ENCODE measurements around the gene RPS27L. TPM values are rescaled to one million over a fixed set of nuclear protein-coding genes. Genes with fewer than 3 reads are reported as not detected.

RPS27L gene
- total RNA-seq (100 to 1,000 TPM in 4 of 6 donors, 10 to 100 TPM in 2; 73.2 to 140 (median 116) TPM), polyA plus RNA-seq (100 to 1,000 TPM; 129 to 176 TPM)

DNA sequence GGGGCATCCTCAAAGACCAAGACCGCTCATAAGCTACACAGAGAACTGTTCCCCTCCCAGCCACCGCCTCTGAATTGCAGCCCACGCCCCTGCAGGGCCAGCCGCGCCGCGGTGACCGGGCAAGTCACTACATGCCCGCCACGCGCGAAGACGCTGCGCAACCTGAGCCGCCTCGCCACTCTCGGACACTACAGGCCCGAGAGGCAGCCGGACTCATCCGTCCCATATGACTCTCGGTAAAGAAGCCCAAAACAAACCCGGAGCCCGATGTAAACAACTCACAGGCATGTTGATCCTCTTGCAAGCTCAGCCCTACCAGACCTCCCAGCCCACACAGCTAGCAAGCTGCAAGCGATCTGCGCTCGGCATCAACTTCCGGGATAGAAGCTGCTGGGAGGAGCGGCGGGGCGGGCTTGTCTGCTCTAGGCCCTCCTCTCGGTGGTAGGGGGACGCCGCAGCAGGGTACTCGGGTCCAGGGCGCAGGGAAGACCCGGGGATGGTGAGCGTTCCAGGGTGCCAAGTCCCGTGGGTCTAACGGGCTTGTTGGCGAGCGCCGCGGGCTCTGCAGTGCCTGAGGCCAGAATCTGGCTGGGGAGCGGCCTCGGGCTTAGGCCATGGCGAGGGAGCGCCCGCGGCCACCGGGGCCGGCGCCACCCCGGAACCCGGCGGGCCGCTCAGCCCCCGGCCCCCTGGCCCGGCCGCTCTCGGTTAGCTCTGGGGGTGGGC, at the start of gene RPS27L:
TSS of gene RPS27L (minus strand) at position 360 of the 726 bp plus-strand sequence. CDS start at position 288, 72 bp downstream.
- 0 to 1% methylated on average over 60 of the region's 60 CpGs for WGBS, 2 donors
- Histone ChIP-seq H3K4me1 (peaks cover 0 to 24% (median 0%) of the 10 kb centered on the region in 3 donors), H3K27ac (peak within 1 kb of the TSS; percentile 71 to 96 (median 92)), H3K36me3 (peaks cover 3 to 33% (median 20%) of the 10 kb centered on the region in 3 donors), H3K9me3 (no peaks in the 10 kb centered on the region), H3K27me3 (no peaks in the 10 kb centered on the region), H3K4me3 (peak within 1 kb of the TSS; percentile 65 to 83 (median 80))
- TF ChIP-seq, protein P1, sequence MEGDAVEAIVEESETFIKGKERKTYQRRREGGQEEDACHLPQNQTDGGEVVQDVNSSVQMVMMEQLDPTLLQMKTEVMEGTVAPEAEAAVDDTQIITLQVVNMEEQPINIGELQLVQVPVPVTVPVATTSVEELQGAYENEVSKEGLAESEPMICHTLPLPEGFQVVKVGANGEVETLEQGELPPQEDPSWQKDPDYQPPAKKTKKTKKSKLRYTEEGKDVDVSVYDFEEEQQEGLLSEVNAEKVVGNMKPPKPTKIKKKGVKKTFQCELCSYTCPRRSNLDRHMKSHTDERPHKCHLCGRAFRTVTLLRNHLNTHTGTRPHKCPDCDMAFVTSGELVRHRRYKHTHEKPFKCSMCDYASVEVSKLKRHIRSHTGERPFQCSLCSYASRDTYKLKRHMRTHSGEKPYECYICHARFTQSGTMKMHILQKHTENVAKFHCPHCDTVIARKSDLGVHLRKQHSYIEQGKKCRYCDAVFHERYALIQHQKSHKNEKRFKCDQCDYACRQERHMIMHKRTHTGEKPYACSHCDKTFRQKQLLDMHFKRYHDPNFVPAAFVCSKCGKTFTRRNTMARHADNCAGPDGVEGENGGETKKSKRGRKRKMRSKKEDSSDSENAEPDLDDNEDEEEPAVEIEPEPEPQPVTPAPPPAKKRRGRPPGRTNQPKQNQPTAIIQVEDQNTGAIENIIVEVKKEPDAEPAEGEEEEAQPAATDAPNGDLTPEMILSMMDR (IDR thresholded peaks at IDR 0.05), result no peak
- FAIRE-seq (no peak), ATAC-seq (peak; percentile 94 to 98 (median 96)), DNase-seq (peak; percentile 85 to 96 (median 89))
- intact Hi-C loops (cut with DNase I), result no loop called here

DNA sequence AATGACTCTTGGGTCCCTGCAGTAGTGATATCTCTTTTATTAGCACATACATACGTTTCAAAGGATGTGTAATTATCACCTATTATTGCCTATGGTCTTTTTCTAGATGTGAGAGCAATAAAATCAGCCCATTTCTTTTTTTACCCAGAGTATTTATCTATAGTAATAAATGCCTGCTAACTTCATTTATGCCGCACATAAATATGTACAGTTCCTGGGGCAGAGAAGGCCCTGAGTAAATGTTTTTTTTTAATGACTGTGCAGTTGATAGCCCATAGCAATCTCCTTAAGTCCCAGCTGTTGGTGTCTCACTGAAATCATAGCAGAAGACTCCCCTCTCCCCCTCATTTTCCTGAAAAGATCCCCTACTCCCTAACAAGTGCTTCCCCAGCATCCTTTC, 48.8 kb upstream of the RPS27L start:
- Histone ChIP-seq H3K36me3 (no peaks in the 10 kb centered on the region), H3K27ac (no peak overlapping the region), H3K27me3 (no peaks in the 10 kb centered on the region), H3K4me3 (no peak overlapping the region), H3K4me1 (no peaks in the 10 kb centered on the region), H3K9me3 (no peaks in the 10 kb centered on the region)
- TF ChIP-seq, protein P1 (IDR thresholded peaks at IDR 0.05), result no peak
- no peak for FAIRE-seq
- no peak for DNase-seq
- intact Hi-C loops (cut with DNase I), result no loop called here
- 91 to 96% methylated on average over 2 of the region's 2 CpGs for WGBS, 2 donors
- no peak for ATAC-seq

DNA sequence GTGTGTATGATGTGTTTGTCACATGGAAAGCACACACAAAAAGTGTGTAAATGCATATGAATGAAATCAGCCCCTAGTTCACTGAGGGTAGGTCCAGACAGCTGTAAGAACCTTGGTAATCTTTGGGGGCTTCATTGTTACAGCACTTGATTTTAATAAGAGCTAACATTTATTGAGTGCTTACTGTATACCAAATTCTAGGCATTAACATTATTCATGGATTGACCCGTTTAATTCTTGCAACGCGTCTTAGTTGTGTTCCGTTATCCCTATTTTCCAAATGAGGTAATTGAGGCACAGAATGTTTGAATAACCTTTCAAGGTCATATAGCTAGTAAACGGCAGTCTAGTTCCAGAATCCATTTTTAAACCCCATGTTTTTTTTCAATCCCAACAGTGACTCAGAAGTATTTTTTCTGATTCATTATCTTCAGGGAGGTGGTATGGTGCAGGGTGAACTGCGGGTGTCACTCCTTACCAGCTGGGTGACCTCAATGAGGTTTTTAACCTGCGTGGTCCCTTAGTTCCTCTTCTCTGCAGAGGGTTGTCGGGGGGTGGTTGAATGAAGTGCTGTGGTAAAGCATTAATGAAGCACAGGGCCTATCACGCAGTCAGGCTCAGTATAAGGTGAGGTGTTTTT, 46.3 kb upstream of the RPS27L start:
- WGBS, 2 donors, result 75 to 86% methylated on average over 9 of the region's 9 CpGs
- no peaks in the 10 kb centered on the region for H3K27me3 ChIP-seq
- ATAC-seq (no peak), DNase-seq (no peak), FAIRE-seq (no peak)
- intact Hi-C loops (cut with DNase I), result no loop called here
- no peak overlapping the region for H3K27ac ChIP-seq
- no peaks in the 10 kb centered on the region for H3K36me3 ChIP-seq
- TF ChIP-seq, protein P1 (IDR thresholded peaks at IDR 0.05), result no peak
- no peaks in the 10 kb centered on the region for H3K9me3 ChIP-seq
- peaks cover 3 to 8% (median 4%) of the 10 kb centered on the region in 3 donors for H3K4me1 ChIP-seq
- H3K4me3 ChIP-seq, result no peak overlapping the region

DNA sequence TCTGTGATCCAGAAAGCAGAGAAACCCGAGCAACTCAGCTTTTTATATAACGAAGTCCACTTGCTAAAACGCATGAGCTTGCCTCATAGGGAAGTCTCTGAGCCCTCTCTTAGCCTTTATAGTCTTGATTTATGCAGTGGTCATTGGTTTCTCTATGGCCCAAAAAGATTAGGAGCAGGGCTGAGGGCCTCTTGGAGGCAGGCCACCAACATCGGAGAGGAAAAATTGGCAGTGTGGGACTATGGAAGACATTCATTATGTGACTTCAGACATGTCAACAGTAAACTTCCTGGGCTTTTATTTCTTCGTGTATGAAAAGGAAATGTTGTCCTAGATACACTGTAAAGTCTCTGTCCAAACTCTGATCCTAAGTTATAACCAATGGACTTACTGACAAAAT, 45.6 kb upstream of the RPS27L start:
- H3K4me3 ChIP-seq, result no peak overlapping the region
- TF ChIP-seq, protein P1 (IDR thresholded peaks at IDR 0.05), result no peak
- no peaks in the 10 kb centered on the region for H3K36me3 ChIP-seq
- 72% methylated on average over 5 of the region's 5 CpGs for WGBS, 2 donors
- H3K4me1 ChIP-seq, result peaks cover 5 to 8% (median 6%) of the 10 kb centered on the region in 3 donors
- no peaks in the 10 kb centered on the region for H3K27me3 ChIP-seq
- no peaks in the 10 kb centered on the region for H3K9me3 ChIP-seq
- intact Hi-C loops (cut with DNase I), result no loop called here
- ATAC-seq, result no peak
- FAIRE-seq, result no peak
- no peak overlapping the region for H3K27ac ChIP-seq
- DNase-seq, result no peak
